GM12872 (cell line): ENCODE data around the gene CLDN1.

Experiments
- TF ChIP-seq, protein P1 (sequence below): IDR thresholded peaks from 3 replicates; pipeline ENCODE4 v1.5.1; 2011; ENCODE audit warnings: low read depth, mild to moderate bottlenecking, low read length, moderate library complexity; ENCODE audit not compliant: insufficient read depth

Gene CLDN1, protein sequence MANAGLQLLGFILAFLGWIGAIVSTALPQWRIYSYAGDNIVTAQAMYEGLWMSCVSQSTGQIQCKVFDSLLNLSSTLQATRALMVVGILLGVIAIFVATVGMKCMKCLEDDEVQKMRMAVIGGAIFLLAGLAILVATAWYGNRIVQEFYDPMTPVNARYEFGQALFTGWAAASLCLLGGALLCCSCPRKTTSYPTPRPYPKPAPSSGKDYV

DNA sequence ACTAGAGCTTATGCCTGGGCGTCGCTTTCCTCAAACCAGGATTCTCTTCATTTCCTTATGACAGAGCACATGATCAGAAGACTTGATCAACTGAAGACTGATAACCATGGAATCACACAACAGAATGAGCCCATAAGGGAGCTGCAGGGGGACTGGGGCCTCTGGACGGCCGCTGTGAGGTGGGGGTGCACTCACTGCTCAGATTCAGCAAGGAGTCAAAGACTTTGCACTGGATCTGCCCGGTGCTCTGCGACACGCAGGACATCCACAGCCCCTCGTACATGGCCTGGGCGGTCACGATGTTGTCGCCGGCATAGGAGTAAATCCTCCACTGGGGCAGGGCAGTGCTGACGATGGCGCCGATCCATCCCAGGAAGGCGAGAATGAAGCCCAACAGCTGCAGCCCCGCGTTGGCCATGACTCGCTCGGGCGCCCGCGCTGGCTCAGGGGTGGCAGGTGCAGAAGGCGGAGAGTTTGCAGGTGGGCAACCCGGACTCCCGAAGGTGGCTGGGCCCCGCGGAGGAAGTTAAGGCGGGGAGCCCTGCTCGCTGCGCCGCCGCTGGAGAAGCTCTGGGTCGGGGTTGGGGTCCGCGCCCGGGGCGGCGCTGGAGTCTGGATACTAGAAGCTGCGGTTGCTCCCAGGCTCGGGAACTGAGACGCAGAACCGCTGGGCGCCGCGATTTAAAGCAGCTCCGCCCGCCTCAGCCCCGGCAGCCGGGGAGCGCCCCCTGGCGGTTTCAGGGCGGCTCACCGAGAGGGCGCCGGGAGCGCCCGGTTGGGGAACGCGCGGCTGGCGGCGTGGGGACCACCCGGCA lies at the start of gene CLDN1:
Gene CLDN1, minus strand, starts transcription at position 658 of the 815 bp plus-strand sequence. Its CDS starts 240 bp downstream, at position 418.
- TF ChIP-seq, protein P1, sequence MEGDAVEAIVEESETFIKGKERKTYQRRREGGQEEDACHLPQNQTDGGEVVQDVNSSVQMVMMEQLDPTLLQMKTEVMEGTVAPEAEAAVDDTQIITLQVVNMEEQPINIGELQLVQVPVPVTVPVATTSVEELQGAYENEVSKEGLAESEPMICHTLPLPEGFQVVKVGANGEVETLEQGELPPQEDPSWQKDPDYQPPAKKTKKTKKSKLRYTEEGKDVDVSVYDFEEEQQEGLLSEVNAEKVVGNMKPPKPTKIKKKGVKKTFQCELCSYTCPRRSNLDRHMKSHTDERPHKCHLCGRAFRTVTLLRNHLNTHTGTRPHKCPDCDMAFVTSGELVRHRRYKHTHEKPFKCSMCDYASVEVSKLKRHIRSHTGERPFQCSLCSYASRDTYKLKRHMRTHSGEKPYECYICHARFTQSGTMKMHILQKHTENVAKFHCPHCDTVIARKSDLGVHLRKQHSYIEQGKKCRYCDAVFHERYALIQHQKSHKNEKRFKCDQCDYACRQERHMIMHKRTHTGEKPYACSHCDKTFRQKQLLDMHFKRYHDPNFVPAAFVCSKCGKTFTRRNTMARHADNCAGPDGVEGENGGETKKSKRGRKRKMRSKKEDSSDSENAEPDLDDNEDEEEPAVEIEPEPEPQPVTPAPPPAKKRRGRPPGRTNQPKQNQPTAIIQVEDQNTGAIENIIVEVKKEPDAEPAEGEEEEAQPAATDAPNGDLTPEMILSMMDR: peak; percentile 61

DNA sequence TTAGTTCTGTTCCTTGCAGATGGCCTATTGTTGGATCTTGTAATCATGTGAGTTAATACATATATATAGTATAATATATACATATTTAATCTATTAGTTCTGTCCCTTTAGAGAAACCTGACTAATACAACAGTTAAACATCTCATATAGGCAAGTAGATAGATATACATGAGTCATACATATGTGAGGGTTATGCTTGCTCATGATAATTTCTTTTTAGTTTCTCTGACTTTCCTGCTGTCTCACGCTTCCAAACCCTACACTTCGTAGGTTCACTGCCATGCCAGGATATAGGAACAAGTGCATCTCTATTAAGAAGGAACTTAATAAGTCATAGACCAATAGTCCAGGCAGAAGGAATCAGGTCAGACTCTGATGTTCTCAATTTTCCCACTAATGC lies 48.9 kb upstream of the CLDN1 start:
- TF ChIP-seq, protein P1: no peak

DNA sequence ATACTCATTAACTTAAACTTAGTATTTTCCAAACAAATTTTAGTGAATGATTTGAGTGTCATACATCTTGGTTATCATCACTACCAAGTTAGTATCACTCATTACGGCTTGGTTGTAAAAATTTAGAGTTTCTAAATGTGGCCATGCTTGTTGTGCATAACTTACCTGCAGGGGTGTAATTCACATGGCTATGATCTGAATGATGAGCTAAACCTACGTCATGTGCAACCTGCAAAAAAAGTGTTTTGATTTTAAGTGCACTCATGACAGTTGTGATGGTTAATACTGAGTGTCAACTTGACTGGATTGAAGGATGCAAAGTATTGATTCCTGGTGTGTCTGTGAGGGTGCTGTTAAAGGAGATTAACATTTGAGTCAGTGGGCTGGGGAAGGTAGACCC lies 48.1 kb upstream of the CLDN1 start:
- TF ChIP-seq, protein P1: no peak

DNA sequence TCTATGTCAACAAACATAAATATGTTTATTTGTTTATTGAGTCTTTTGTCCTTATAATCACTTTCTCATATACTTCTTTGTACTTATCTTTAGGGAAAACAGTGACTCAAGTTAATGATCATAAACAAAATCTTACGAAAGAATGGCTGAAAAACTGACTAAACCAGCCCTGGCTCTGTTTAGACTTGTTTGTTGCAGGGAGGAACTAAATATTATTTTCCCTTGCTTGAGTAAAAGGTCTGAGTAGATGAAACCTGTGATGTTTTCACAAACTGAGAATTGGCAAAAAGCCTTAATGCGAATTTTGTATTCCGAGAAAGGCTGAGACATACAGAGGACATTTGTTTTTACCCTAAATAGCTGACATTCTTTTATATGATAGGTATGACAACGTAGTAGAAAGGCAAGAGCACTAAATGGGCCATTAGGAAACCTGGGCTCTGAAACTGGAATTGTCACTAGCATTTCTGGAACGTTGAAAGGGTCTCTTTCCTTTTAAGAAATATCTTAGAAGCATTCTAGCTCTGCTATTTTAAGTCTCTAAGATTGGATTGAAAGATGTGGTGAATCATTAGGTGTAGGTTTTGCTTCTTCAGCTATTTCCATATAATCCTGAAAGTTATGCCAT lies 47.5 kb upstream of the CLDN1 start:
- TF ChIP-seq, protein P1: no peak

DNA sequence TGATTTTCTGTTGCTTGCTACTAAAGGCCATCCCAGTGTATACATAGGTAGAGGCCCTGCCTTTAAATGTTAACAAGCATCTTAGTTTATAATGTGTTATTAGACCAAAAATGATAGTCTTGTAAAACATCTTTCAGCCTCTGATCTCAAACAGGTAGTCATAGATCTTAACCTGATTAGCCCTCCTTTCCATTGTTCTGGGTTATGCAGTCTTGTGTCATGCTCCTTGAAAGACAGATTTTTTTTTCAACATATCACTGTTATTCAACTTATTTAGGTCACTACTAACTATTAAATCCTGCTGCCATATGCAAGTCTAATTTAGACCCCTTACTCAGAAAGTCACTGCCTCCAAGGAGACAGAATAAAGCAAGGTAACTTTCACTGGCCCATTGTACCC lies 46.6 kb upstream of the CLDN1 start:
- TF ChIP-seq, protein P1: no peak

DNA sequence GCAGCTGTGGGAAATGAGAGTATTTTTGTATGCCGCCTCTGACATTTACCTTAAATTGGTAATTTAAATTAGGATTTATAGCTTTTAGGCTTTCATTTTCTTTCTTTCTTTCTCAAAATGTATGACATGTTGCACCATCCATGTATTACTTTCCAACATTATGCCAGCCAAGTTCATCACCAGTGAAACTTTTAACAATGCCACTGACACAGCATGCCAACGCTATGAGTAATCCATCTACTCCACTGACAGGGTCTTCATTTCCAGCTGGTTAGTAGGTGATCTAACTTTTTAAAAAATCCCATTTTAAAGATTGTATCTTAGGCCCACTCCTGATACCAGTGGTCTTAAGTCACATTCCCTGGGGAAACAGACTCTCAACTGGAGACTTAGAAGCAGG lies 43.9 kb upstream of the CLDN1 start:
- TF ChIP-seq, protein P1: no peak

DNA sequence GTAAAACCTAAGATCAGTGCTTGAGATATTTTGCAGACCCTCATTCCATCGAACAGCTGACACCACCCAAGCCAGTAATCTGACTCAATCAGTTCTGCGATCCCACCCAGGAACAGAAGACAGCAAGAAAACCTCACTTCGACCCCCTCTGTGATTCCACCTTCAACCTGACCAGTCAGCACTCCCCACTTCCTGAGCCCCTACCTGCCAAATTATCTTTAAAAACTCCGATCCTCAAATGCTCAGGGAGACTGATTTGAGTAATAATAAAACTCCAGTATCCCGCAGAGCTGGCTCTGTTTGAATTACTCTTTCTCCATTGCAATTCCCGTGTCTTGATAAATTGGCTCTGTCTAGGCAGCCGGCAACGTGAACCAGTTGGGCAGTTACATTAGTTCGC lies 40.0 kb upstream of the CLDN1 start:
- TF ChIP-seq, protein P1: no peak
